Measurements from ENCODE around the gene EPB41L3. TPM values are rescaled to one million over a fixed set of nuclear protein-coding genes. Genes with fewer than 3 reads are reported as not detected.

EPB41L3 gene
- total RNA-seq, 4 donors from 2014 or later, result 21.2 to 39.5 (median 28.3) TPM

DNA sequence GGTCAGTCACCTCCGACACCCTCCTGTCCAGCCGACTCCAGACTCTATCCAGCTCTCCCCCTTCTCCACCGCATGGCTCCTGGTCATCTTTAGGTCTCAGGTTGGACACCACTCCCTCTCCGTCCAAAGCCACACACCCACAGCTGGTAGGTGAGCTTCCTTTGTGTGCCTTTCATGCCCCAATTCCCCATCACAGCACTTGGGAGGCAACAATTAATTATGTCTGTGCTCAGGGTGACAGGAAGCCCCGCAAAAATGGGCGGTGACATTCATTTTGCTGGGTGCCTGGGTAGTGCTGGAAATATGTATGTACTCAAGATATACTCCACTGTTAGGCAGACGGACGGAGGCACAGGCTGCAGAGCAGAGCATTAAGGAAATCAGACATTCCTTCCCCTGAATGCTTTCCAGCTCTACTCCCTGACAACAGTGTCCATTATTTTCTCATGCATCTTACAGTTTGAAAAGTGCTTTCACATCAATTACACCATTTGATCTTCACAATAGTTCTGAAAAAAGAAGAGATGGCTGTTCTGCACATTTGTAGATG is 13.1 kb downstream of the EPB41L3 start:
- no peak for TF ChIP-seq POLR2A (IDR thresholded peaks at IDR 0.05)
- TF ChIP-seq, protein P1, sequence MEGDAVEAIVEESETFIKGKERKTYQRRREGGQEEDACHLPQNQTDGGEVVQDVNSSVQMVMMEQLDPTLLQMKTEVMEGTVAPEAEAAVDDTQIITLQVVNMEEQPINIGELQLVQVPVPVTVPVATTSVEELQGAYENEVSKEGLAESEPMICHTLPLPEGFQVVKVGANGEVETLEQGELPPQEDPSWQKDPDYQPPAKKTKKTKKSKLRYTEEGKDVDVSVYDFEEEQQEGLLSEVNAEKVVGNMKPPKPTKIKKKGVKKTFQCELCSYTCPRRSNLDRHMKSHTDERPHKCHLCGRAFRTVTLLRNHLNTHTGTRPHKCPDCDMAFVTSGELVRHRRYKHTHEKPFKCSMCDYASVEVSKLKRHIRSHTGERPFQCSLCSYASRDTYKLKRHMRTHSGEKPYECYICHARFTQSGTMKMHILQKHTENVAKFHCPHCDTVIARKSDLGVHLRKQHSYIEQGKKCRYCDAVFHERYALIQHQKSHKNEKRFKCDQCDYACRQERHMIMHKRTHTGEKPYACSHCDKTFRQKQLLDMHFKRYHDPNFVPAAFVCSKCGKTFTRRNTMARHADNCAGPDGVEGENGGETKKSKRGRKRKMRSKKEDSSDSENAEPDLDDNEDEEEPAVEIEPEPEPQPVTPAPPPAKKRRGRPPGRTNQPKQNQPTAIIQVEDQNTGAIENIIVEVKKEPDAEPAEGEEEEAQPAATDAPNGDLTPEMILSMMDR (IDR thresholded peaks at IDR 0.05), result no peak
- H3K4me3 ChIP-seq (ENCODE audit: low read depth, poor library complexity, severe bottlenecking), result no peak overlapping the region
- intact Hi-C loops (cut with DNase I; ENCODE audit: low total_unique reads), result no loop called here
- 83 to 92% methylated on average over 8 of the region's 8 CpGs for WGBS, 2 donors
- DNase-seq (ENCODE audit: low spot score in 2 of 2), result no peak

DNA sequence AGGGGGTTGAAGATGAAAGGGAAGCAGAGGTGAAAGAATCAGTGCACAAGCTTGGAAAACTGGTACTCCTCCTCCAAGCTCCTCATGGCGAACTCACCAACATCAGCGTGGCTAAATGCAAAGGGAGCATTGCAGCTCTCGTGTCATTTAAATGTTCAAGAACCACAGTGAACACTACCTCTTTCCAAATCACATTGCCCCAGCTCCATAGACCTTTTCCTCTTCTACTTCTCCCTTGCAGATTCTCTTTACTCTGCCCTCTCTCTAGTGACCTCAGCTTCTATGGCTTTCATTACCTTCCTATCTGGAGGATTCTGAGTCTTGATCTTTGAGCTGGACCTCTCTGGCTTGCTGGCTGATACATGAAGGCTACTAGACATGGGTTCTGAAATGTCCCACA is 14.3 kb downstream of the EPB41L3 start:
- no peak for DNase-seq (ENCODE audit: low spot score in 2 of 2)
- TF ChIP-seq POLR2A (IDR thresholded peaks at IDR 0.05), result no peak
- TF ChIP-seq, protein P1 (IDR thresholded peaks at IDR 0.05), result no peak
- 92 to 100% methylated on average over 3 of the region's 3 CpGs for WGBS, 2 donors
- no peak overlapping the region for H3K4me3 ChIP-seq (ENCODE audit: low read depth, poor library complexity, severe bottlenecking)
- intact Hi-C loops (cut with DNase I; ENCODE audit: low total_unique reads), result no loop called here

DNA sequence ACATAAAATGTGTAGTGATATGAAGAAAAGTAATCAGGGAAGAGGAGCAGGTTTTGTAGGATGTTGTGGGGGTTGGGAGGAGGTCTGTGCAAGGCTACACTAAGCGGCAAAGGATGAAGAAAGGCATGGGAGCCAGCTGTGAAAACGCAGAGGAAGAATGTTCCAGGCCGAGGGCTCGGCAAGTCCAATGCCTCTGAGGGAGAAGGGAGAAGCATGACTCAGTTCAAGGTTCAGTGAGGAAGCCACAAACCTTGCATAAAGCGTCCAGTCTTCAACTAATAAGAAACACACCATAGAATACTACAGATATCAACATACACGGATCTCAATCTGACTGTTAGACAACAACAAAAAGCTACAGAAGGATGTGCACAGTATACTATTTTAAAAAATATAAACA is 16.2 kb downstream of the EPB41L3 start:
- DNase-seq (ENCODE audit: low spot score in 2 of 2), result no peak
- H3K4me3 ChIP-seq (ENCODE audit: low read depth, poor library complexity, severe bottlenecking), result no peak overlapping the region
- TF ChIP-seq, protein P1 (IDR thresholded peaks at IDR 0.05), result no peak
- no peak for TF ChIP-seq POLR2A (IDR thresholded peaks at IDR 0.05)
- 38 to 53% methylated on average over 6 of the region's 6 CpGs for WGBS, 2 donors
- intact Hi-C loops (cut with DNase I; ENCODE audit: low total_unique reads), result no loop called here

DNA sequence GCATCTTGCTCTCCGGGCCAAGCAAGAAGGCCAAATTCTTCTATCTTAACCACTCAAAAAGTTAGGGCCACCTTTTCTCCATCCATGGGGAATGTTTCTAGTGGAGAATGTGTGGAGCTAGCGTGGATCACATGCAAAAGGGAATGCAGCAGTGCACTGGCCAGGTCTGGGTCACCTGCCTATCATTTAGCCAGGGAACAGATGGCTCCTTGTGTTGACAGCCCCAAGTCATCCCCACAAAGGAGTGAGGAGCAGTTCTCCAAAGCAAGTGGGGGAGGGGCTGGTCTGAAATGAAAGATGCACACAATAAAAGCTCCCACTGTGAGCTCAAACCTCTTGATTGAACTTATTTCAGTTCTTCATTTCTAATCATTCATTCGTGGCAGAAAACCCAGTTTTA is 19.1 kb downstream of the EPB41L3 start:
- TF ChIP-seq, protein P1 (IDR thresholded peaks at IDR 0.05), result no peak
- TF ChIP-seq POLR2A (IDR thresholded peaks at IDR 0.05), result no peak
- no peak for DNase-seq (ENCODE audit: low spot score in 2 of 2)
- intact Hi-C loops (cut with DNase I; ENCODE audit: low total_unique reads), result no loop called here
- WGBS, 2 donors, result 89 to 97% methylated on average over 3 of the region's 3 CpGs
- H3K4me3 ChIP-seq (ENCODE audit: low read depth, poor library complexity, severe bottlenecking), result no peak overlapping the region

DNA sequence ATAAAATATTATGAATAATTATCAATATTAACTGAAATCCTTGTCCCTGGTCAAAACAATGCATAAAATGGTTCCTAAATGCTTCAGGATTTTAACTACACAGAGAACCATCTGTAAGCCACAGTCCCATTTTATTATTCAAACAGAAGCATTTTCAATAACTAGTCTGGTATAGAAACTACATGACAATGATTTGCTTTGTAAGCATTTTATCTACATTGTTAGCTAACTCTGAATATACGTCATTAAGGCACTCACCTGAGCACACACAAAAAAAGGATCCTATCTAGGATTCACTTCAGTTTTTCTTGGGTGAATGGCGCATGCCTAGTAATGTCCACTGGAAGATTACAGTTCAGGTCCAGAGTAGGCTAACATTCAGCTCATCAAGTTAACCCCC is 22.8 kb downstream of the EPB41L3 start:
- H3K4me3 ChIP-seq (ENCODE audit: low read depth, poor library complexity, severe bottlenecking), result no peak overlapping the region
- WGBS, 2 donors, result 89 to 92% methylated on average over 2 of the region's 2 CpGs
- intact Hi-C loops (cut with DNase I; ENCODE audit: low total_unique reads), result no loop called here
- TF ChIP-seq, protein P1 (IDR thresholded peaks at IDR 0.05), result no peak
- TF ChIP-seq POLR2A (IDR thresholded peaks at IDR 0.05), result no peak
- no peak for DNase-seq (ENCODE audit: low spot score in 2 of 2)

DNA sequence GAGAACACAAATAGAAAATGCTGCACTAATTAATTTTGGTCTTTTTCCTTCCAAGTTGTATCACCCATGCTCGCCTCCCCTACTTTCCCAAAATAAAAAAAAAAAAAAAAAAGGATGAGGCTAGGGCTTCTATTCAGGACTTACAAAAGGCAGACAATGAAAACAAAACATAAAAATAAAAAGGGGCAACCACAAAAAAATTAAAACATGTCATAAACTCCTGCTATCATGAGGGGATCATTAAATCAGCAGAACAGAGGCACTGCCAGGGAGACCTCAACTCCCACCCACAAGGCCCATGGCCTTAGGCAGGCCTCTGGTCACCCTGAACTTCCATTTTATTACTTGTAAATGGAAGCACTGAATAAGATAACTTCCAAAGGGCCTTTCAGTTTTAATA is 23.3 kb downstream of the EPB41L3 start:
- WGBS, 2 donors, result 54 to 57% methylated on average over 1 of the region's 1 CpG
- intact Hi-C loops (cut with DNase I; ENCODE audit: low total_unique reads), result no loop called here
- TF ChIP-seq POLR2A (IDR thresholded peaks at IDR 0.05), result no peak
- TF ChIP-seq, protein P1 (IDR thresholded peaks at IDR 0.05), result no peak
- no peak for DNase-seq (ENCODE audit: low spot score in 2 of 2)
- no peak overlapping the region for H3K4me3 ChIP-seq (ENCODE audit: low read depth, poor library complexity, severe bottlenecking)
